Measurements from ENCODE around the gene L3MBTL1.

L3MBTL1 gene

GRCh38 chr20:43548273-43548880 lies 40.9 kb downstream of the L3MBTL1 start:
- H3K4me3 ChIP-seq (ENCODE audit: low read depth, low read length): no peak overlapping the region
- TF ChIP-seq, protein P1, sequence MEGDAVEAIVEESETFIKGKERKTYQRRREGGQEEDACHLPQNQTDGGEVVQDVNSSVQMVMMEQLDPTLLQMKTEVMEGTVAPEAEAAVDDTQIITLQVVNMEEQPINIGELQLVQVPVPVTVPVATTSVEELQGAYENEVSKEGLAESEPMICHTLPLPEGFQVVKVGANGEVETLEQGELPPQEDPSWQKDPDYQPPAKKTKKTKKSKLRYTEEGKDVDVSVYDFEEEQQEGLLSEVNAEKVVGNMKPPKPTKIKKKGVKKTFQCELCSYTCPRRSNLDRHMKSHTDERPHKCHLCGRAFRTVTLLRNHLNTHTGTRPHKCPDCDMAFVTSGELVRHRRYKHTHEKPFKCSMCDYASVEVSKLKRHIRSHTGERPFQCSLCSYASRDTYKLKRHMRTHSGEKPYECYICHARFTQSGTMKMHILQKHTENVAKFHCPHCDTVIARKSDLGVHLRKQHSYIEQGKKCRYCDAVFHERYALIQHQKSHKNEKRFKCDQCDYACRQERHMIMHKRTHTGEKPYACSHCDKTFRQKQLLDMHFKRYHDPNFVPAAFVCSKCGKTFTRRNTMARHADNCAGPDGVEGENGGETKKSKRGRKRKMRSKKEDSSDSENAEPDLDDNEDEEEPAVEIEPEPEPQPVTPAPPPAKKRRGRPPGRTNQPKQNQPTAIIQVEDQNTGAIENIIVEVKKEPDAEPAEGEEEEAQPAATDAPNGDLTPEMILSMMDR (IDR thresholded peaks at IDR 0.05; ENCODE audit: low read depth, low read length): no peak

DNA sequence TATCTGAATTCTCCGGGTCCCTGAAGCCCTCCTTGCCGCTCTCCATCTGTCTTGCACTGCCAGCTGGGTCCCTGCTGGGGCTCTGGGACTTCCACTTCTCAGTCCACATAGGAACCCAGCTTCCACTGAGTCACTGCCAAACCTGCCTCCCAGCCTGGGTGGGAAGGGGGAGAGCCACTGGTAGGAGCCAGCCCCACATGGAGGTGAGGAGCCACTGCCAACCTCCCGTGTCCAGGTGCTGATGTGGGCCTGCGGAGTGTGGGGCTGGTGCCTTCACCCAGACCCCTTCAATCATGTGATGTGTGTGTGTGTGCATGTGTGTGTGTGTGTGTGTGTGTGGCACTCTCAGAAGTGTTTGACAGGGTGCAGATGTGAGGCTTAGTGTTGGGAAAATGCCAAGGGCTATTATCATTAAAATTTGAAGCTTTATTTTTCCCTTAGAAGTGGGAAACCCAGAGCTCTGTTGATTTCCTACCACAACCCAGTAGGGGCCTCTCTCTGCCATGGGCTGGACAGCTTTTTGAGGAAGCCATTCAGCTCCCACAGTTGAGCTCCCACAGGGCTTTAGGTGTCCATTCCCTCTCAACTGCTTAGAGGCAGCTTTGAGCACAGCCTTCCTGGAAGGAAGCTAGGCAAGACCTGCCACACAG lies 42.0 kb downstream of the L3MBTL1 start:
- TF ChIP-seq, protein P1 (IDR thresholded peaks at IDR 0.05; ENCODE audit: low read depth, low read length): no peak
- no peak overlapping the region for H3K4me3 ChIP-seq (ENCODE audit: low read depth, low read length)

GRCh38 chr20:43550456-43550855 lies 43.0 kb downstream of the L3MBTL1 start:
- no peak overlapping the region for H3K4me3 ChIP-seq (ENCODE audit: low read depth, low read length)
- TF ChIP-seq, protein P1 (IDR thresholded peaks at IDR 0.05; ENCODE audit: low read depth, low read length): no peak

DNA sequence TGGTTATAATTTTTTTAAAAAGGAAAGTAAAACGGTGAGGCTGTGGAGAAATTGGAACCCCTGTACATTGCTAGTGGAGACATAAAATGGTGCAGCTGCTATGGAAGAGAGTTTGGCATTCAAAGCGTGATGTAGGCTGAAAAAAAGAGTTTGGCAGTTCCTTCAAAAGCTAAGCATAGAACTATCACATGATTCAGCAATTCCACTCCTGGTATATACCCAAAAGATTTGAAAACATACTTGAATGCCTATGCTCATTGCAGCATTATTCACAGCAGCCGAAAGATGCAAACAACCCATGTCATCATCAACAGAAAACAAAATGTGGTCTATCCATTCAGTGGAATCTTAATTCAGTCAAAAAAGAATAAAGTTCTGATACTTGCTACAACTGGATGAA lies 46.9 kb downstream of the L3MBTL1 start:
- TF ChIP-seq, protein P1 (IDR thresholded peaks at IDR 0.05; ENCODE audit: low read depth, low read length): no peak
- no peak overlapping the region for H3K4me3 ChIP-seq (ENCODE audit: low read depth, low read length)

DNA sequence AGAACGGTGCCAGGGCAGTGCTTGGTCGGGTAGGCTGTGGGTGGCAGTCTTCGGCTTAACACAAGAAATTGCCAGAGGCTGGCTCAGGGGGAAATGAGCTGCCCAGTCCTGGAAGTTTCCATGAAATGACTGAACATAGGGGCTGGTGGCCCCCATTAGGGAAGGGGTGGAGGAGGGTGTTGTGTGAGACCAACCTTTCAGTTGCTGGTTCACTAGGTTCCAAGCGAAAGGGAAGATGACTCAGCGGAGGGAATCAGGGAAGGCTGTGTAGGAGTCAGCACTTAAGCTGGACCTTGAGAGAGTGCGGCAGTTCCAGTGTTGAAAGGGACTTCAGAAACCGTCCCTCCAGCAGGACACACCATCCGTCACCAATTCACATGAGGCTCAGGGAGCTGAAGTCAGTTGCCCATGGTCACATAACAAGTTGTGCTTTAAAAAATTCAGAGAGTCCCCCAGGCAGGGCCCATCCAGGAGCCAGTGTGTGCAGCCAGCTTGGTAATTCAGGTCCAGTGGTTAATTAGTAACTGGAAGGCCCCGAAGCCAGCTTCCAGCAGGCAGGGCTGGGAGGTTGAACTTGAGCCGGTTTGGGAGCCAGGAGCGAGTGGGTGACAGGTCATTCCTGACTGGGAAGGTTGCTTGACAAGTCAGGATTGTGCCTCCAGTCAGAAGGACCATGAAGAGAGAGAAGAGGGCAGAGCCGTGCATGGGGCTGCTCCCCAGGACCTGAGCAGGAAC lies 51.1 kb downstream of the L3MBTL1 start, which contains the start of gene SGK2:
TSS of gene SGK2 (plus strand) at position 616 of the 735 bp plus-strand sequence. CDS start 7,469 bp downstream, outside the sequence.
- no peak within 1 kb of the TSS for H3K4me3 ChIP-seq (ENCODE audit: low read depth, low read length)
- TF ChIP-seq, protein P1 (IDR thresholded peaks at IDR 0.05; ENCODE audit: low read depth, low read length): no peak

DNA sequence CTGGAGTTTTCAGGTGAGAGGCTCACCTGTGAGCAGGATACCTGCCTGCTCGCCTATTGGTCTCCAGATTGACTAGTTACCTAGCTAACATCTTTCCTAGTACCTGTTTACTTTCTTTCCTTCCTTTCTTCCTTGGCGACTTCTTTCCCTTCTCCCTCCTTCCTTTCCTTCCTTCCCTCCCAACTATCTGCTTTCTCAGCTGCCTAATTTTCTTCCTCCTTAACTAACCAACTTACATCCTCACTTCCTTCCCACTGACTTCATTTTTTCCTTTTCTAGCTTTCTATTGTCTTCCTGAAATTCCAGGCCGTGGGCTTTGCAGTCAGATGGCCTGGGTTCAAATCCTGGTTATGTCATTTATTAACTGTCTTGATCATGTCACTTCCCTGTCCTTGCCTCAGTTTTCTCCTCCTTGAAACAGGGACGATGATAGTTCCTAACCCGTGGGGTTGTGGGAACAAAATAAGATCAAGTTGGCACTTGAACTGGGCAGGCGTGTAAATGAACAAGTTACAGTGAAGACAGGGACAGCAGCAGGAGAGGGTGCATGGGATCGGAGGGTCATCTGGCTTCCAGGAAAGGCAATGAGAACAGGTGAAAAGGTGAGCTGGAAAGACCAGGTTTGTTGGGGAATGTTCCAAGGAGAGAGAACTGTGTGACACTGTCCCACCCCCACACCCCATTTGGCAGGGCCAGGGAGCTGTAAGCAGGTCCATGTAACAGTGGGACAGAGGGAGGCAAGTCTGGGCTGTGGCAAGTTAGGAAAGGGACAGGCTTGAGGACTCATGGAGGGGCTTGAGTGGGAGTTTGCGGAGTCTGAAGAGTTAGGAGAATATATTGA lies 51.9 kb downstream of the L3MBTL1 start:
- no peak overlapping the region for H3K4me3 ChIP-seq (ENCODE audit: low read depth, low read length)
- TF ChIP-seq, protein P1 (IDR thresholded peaks at IDR 0.05; ENCODE audit: low read depth, low read length): no peak
